ENCODE data around the gene COL6A5.

DNA sequence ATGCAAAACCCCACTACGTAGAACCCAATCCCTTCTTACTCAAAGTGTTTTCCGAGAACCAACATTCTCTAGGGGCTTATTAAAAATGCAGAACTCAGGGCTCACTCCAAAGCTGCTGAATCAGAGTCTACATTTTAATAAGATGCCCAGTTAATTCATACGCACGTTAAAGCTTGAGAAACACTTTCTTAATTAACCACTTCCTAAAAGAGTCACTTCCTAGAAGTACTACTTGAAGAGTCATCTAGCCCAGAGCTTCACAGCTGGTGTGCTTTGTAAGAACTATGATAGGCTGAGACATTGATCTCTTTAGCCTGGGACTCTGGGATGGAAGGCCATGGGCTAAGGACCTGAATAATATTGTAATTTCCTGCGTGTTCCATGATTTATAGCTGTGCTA lies 9.0 kb downstream of the COL6A5 start:
- no peak for TF ChIP-seq EZH2 (IDR thresholded peaks at IDR 0.05; ENCODE audit: borderline replicate concordance, low read length)
- TF ChIP-seq, protein P1, sequence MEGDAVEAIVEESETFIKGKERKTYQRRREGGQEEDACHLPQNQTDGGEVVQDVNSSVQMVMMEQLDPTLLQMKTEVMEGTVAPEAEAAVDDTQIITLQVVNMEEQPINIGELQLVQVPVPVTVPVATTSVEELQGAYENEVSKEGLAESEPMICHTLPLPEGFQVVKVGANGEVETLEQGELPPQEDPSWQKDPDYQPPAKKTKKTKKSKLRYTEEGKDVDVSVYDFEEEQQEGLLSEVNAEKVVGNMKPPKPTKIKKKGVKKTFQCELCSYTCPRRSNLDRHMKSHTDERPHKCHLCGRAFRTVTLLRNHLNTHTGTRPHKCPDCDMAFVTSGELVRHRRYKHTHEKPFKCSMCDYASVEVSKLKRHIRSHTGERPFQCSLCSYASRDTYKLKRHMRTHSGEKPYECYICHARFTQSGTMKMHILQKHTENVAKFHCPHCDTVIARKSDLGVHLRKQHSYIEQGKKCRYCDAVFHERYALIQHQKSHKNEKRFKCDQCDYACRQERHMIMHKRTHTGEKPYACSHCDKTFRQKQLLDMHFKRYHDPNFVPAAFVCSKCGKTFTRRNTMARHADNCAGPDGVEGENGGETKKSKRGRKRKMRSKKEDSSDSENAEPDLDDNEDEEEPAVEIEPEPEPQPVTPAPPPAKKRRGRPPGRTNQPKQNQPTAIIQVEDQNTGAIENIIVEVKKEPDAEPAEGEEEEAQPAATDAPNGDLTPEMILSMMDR (conservative IDR thresholded peaks at IDR 0.05 in 1 of 2, IDR thresholded peaks at IDR 0.05 in 1 of 2; ENCODE audit: extremely low read depth in 1 of 2, insufficient read depth in 1 of 2, low read depth in 1 of 2, low read length in 2 of 2): no peak
